GM10248 (cell line): ENCODE results near the gene CTIF.

Experiments used
- CTCF ChIA-PET: fragments of 300-600 bp; sonication (Branson Sonifier 250); formaldehyde crosslinking; extraction: SDS; loops from one replicate; lab custom pipeline; 2021; ENCODE audit warnings: antibody characterized with exemption; lab: Yijun Ruan, JAX
- POLR2A ChIA-PET: fragments of 350-650 bp; sonication (Branson Sonifier 250); formaldehyde crosslinking; extraction: SDS; loops from one replicate; lab custom pipeline; 2020; ENCODE audit warnings: antibody characterized with exemption; lab: Yijun Ruan, JAX
- DNase-seq: peaks from one replicate; pipeline ENCODE4 v3.0.0; 2012; ENCODE audit errors: extremely low spot score
- CTCF ChIP-seq: IDR thresholded peaks from 2 replicates; pipeline ENCODE4 v1.5.1; 2012; ENCODE audit warnings: mild to moderate bottlenecking, low read depth; ENCODE audit errors: extremely low read depth, missing control alignments, control extremely low read depth

CTIF gene

DNA sequence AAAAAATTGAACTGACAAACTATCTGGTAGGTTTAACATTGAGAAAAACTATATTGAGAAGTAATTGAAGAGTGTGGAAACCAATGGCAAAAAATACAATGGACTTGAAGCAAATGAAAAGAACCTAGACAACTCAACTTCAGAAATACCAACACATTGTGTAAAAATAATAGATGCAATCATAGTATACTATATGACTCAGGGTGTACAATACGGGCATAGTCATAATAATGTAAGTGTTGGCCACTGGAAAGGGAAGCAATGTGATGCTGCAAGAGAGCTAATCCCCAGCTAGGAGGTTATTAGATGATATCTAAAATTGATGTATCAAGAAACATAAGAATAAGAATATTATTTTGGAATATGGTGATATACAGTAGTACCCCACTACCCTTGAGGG is 366.7 kb downstream of the CTIF start:
- DNase-seq, result no peak
- no peak for TF ChIP-seq CTCF
- ChIA-PET POLR2A (no interaction called here), CTCF (no interaction called here)

GRCh38 chr18:48908916-48909315 is 370.1 kb downstream of the CTIF start:
- ChIA-PET POLR2A (interaction anchor here (0.7 kb wide), 1 partner anchor 33 kb away, joined by 3 read pairs; no protein-coding TSS in a partner anchor), CTCF (no interaction called here)
- no peak for DNase-seq
- no peak for TF ChIP-seq CTCF

- no peak for DNase-seq
- no peak for TF ChIP-seq CTCF
- ChIA-PET POLR2A (interaction anchor here (0.7 kb wide), 1 partner anchor 34 kb away, joined by 3 read pairs; no protein-coding TSS in a partner anchor), CTCF (no interaction called here)
Measured at GRCh38 chr18:48909721-48910120, 370.9 kb downstream of the CTIF start.

DNA sequence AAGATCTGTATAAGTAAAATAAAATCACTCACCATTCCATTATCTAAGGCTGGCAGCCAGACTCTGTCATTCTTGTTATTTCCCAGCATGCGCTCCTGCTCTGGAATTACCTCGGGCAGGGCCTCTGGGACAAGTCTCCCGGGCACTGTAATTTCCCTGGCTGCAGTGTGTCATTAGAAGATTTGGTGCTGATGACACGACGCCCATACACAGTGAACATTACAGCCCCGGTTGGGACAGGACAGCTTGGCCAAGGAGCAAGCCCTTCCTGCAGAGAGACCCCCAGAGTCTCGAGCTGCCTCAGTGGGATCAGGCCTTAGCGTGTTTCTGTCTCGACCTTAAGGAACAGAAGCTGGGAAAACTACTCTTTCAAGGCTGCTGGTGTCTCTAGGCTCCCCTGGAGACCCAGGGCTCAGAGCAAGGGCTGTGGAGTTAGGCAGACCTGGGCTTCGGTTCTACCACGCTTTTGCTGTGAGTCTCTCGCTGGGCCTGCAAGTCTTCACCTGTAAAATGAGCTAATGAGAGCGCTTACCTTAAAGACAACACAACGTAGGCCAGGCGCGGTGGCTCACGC is 372.2 kb downstream of the CTIF start:
- ChIA-PET CTCF (interaction anchor here (0.8 to 1.2 kb wide), 4 partner anchors 20 to 134 kb away, joined by 3 read pairs; no protein-coding TSS in a partner anchor), POLR2A (no interaction called here)
- no peak for TF ChIP-seq CTCF
- no peak for DNase-seq
